Measurements from ENCODE around the gene TEX264.

DNA sequence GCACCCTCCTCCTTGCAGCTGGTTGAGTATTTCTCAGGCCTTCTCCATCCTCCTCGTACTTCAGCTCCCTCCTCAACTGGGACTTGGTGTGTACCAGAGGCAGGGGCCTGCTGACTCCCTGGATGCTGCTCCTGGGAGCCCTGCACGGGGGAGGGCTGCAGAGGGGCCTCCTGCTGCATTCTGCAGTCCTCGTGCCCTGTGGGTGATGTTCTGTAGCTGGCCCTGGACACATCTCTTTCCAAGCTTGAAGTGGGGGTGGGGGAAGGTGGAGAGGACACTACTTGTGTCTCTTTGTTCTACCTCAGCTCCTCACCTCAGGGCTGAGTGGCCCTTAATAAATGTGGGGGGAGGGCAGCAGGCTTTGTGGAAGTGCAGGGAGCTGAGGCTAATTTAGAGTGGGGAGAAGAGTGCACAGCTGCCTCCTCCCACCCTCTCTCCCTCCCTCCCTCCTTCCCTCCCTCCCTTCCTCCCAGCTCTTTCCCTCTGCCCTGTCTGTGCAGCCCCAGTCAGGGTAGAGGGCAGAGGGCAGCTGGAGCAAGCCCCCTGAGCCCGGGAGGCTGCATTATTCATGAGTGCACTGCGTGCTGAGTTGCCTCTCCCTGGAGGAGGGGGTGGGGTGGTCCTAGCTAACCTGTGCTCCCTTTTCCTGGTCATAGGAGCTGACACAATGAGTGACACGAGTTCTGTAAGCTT, 32.2 kb downstream of the TEX264 start:
- TF ChIP-seq, protein P1, sequence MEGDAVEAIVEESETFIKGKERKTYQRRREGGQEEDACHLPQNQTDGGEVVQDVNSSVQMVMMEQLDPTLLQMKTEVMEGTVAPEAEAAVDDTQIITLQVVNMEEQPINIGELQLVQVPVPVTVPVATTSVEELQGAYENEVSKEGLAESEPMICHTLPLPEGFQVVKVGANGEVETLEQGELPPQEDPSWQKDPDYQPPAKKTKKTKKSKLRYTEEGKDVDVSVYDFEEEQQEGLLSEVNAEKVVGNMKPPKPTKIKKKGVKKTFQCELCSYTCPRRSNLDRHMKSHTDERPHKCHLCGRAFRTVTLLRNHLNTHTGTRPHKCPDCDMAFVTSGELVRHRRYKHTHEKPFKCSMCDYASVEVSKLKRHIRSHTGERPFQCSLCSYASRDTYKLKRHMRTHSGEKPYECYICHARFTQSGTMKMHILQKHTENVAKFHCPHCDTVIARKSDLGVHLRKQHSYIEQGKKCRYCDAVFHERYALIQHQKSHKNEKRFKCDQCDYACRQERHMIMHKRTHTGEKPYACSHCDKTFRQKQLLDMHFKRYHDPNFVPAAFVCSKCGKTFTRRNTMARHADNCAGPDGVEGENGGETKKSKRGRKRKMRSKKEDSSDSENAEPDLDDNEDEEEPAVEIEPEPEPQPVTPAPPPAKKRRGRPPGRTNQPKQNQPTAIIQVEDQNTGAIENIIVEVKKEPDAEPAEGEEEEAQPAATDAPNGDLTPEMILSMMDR (IDR thresholded peaks at IDR 0.05; ENCODE audit: poor library complexity, severe bottlenecking): no peak
- no peak for TF ChIP-seq MXI1 (conservative IDR thresholded peaks at IDR 0.05; ENCODE audit: poor library complexity, severe bottlenecking)
- no peak for TF ChIP-seq POLR2AphosphoS5 (IDR thresholded peaks at IDR 0.05)
- TF ChIP-seq EZH2 (IDR thresholded peaks at IDR 0.05; ENCODE audit: borderline replicate concordance, insufficient read depth, low read length, poor library complexity, severe bottlenecking): no peak
- TF ChIP-seq RAD21 (conservative IDR thresholded peaks at IDR 0.05): no peak
- TF ChIP-seq, protein P2, sequence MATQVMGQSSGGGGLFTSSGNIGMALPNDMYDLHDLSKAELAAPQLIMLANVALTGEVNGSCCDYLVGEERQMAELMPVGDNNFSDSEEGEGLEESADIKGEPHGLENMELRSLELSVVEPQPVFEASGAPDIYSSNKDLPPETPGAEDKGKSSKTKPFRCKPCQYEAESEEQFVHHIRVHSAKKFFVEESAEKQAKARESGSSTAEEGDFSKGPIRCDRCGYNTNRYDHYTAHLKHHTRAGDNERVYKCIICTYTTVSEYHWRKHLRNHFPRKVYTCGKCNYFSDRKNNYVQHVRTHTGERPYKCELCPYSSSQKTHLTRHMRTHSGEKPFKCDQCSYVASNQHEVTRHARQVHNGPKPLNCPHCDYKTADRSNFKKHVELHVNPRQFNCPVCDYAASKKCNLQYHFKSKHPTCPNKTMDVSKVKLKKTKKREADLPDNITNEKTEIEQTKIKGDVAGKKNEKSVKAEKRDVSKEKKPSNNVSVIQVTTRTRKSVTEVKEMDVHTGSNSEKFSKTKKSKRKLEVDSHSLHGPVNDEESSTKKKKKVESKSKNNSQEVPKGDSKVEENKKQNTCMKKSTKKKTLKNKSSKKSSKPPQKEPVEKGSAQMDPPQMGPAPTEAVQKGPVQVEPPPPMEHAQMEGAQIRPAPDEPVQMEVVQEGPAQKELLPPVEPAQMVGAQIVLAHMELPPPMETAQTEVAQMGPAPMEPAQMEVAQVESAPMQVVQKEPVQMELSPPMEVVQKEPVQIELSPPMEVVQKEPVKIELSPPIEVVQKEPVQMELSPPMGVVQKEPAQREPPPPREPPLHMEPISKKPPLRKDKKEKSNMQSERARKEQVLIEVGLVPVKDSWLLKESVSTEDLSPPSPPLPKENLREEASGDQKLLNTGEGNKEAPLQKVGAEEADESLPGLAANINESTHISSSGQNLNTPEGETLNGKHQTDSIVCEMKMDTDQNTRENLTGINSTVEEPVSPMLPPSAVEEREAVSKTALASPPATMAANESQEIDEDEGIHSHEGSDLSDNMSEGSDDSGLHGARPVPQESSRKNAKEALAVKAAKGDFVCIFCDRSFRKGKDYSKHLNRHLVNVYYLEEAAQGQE (IDR thresholded peaks at IDR 0.05; ENCODE audit: borderline replicate concordance): no peak
- TF ChIP-seq EP300 (conservative IDR thresholded peaks at IDR 0.05; ENCODE audit: poor library complexity, severe bottlenecking): no peak
- TF ChIP-seq TAF1 (IDR thresholded peaks at IDR 0.05; ENCODE audit: low read depth): no peak
- no peak for TF ChIP-seq SMC3 (conservative IDR thresholded peaks at IDR 0.05; ENCODE audit: poor library complexity)
